HG02870 (cell line): ENCODE measurements around the gene CYP1A1.
"Not testable (repeated sequence)": the region's sequence is repeated elsewhere in the genome, so short reads cannot be mapped to it uniquely, and the experiment has no call there.

Experiments
- ATAC-seq: cut with Tn5 transposase; IDR thresholded peaks from one replicate; pipeline ENCODE4 v1.9.1; 2021; ENCODE audit warnings: mild to moderate bottlenecking, moderate library complexity; ENCODE audit not compliant: unreplicated experiment

Gene CYP1A1

GRCh38 chr15:74738239-74738638 lies 12.9 kb upstream of the CYP1A1 start:
- ATAC-seq, result not testable (repeated sequence)

GRCh38 chr15:74735305-74735704 lies 10.0 kb upstream of the CYP1A1 start:
- no peak for ATAC-seq

- no peak for ATAC-seq
These were observed 7.9 kb upstream of the CYP1A1 start for GRCh38 chr15:74733269-74733668.

- ATAC-seq, result no peak
These were observed 7.5 kb upstream of the CYP1A1 start for GRCh38 chr15:74732846-74733245.

GRCh38 chr15:74730619-74731316 lies 5.4 kb upstream of the CYP1A1 start:
- ATAC-seq, result no peak

- ATAC-seq, result not testable (repeated sequence)
These were observed 4.0 kb upstream of the CYP1A1 start for GRCh38 chr15:74729372-74729771.

GRCh38 chr15:74728699-74729098 lies 3.4 kb upstream of the CYP1A1 start:
- ATAC-seq, result not testable (repeated sequence)

- ATAC-seq, result no peak
These were observed 2.4 kb upstream of the CYP1A1 start for GRCh38 chr15:74727727-74728126.

GRCh38 chr15:74726774-74727164 lies 1.4 kb upstream of the CYP1A1 start:
- no peak for ATAC-seq

GRCh38 chr15:74725845-74726773 lies 781 bp upstream of the CYP1A1 start:
- ATAC-seq, result no peak

- no peak for ATAC-seq
These were observed 631 bp downstream of the CYP1A1 start for GRCh38 chr15:74724570-74725224.

GRCh38 chr15:74723754-74724334 lies 1.5 kb downstream of the CYP1A1 start:
- ATAC-seq, result no peak

- no peak for ATAC-seq
These were observed 2.1 kb downstream of the CYP1A1 start for GRCh38 chr15:74723187-74723586.

- ATAC-seq, result no peak
These were observed 2.7 kb downstream of the CYP1A1 start for GRCh38 chr15:74722591-74722990.

- ATAC-seq, result no peak
These were observed 8.7 kb downstream of the CYP1A1 start for GRCh38 chr15:74716651-74717050.

GRCh38 chr15:74712311-74712710 lies 13.0 kb downstream of the CYP1A1 start:
- no peak for ATAC-seq

- ATAC-seq, result no peak
These were observed 14.8 kb downstream of the CYP1A1 start for GRCh38 chr15:74710319-74711094.

GRCh38 chr15:74709892-74710291 lies 15.4 kb downstream of the CYP1A1 start:
- no peak for ATAC-seq

GRCh38 chr15:74709011-74709410 lies 16.3 kb downstream of the CYP1A1 start:
- no peak for ATAC-seq

- ATAC-seq, result no peak
These were observed 28.5 kb downstream of the CYP1A1 start for GRCh38 chr15:74696808-74697207.

- ATAC-seq, result no peak
These were observed 29.0 kb downstream of the CYP1A1 start for GRCh38 chr15:74696398-74696729.
